Fibroblast of lung (primary cell): ENCODE measurements around the gene ABCC11.

Experiments used
- EZH2 ChIP-seq: IDR thresholded peaks from 2 replicates; pipeline ENCODE4 v1.5.1; 2012; ENCODE audit warnings: low read length, control low read depth, mild to moderate bottlenecking; ENCODE audit errors: missing control alignments
- TF ChIP-seq, protein P1 (sequence below), 2 donors: IDR thresholded peaks in 1 of 2; conservative IDR thresholded peaks in 1 of 2; 1 replicate in 1 of 2; 2 replicates in 1 of 2; pipeline ENCODE4 v1.5.1; 2011 to 2012; ENCODE audit warnings: low read length in 2 of 2, control low read depth in 1 of 2, inconsistent platforms in 1 of 2, low read depth in 1 of 2, mild to moderate bottlenecking in 1 of 2

DNA sequence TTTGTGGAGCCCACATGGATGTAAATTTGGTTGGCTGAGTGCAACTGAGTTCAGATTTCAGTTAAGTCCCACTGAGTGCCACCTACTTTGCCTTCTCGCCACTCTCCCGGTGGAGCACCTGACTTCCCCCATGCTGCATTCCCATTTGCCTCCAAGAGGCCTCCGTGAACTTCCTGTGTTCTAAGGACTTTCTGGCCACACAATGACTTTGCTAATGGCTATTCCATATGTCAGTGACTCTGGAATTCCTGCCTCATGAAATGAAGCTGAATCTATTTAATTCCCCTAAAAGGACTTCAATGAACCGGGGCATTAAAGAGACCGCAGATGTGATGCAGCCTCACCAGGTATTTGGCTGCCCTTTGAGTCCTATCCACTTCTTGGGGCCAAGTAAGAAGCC, 121.5 kb downstream of the ABCC11 start:
- no peak for TF ChIP-seq EZH2
- TF ChIP-seq, protein P1, sequence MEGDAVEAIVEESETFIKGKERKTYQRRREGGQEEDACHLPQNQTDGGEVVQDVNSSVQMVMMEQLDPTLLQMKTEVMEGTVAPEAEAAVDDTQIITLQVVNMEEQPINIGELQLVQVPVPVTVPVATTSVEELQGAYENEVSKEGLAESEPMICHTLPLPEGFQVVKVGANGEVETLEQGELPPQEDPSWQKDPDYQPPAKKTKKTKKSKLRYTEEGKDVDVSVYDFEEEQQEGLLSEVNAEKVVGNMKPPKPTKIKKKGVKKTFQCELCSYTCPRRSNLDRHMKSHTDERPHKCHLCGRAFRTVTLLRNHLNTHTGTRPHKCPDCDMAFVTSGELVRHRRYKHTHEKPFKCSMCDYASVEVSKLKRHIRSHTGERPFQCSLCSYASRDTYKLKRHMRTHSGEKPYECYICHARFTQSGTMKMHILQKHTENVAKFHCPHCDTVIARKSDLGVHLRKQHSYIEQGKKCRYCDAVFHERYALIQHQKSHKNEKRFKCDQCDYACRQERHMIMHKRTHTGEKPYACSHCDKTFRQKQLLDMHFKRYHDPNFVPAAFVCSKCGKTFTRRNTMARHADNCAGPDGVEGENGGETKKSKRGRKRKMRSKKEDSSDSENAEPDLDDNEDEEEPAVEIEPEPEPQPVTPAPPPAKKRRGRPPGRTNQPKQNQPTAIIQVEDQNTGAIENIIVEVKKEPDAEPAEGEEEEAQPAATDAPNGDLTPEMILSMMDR (conservative IDR thresholded peaks at IDR 0.05 in 1 of 2, IDR thresholded peaks at IDR 0.05 in 1 of 2; ENCODE audit: low read depth in 1 of 2, low read length in 2 of 2), result no peak
